OCI-LY7 (cell line): Measurements from ENCODE around the gene GEMIN2.

ENCODE experiments used
- CTCF ChIP-seq: fragments of 200-600 bp; sonication (generic); conservative IDR thresholded peaks from 2 replicates; pipeline ENCODE4 v1.5.1; 2014; ENCODE audit warnings: mild to moderate bottlenecking, antibody characterized with exemption, low read length, moderate library complexity, mixed read lengths
- EZH2phosphoT487 ChIP-seq: fragments of 200-600 bp; sonication (generic); IDR thresholded peaks from 2 replicates; pipeline ENCODE4 v1.6.1; 2018; ENCODE audit warnings: low read depth, borderline replicate concordance, mild to moderate bottlenecking, mixed run types, antibody characterized with exemption, low read length, moderate library complexity, mixed read lengths

GRCh38 chr14:39087493-39087892 is 26.6 kb upstream of the GEMIN2 start:
- no peak for TF ChIP-seq CTCF
- no peak for TF ChIP-seq EZH2phosphoT487
